ENCODE data around the gene ITPK1.

The ITPK1 gene

GRCh38 chr14:93040982-93041381, 74.7 kb downstream of the ITPK1 start:
- Histone ChIP-seq H3K27ac (ENCODE audit: low read length) (no peak overlapping the region), H3K27me3 (ENCODE audit: low read depth, low read length) (no peaks in the 10 kb centered on the region), H3K36me3 (replicated peaks; ENCODE audit: low read depth, low read length) (no peaks in the 10 kb centered on the region), H3K9ac (ENCODE audit: low read length) (no peak overlapping the region), H3K4me1 (ENCODE audit: low read length) (no peaks in the 10 kb centered on the region), H3K4me2 (ENCODE audit: low read length) (no peak overlapping the region), H3K9me3 (ENCODE audit: insufficient read depth, low read length) (no peaks in the 10 kb centered on the region), H4K20me1 (ENCODE audit: insufficient read depth, low read length) (no peaks in the 10 kb centered on the region), H3K4me3 (ENCODE audit: low read length) (no peak overlapping the region), H2AFZ (ENCODE audit: low read depth, low read length) (no peak overlapping the region), H3K79me2 (ENCODE audit: low read length) (no peaks in the 10 kb centered on the region)
- TF ChIP-seq EZH2phosphoT487 (IDR thresholded peaks at IDR 0.05; ENCODE audit: low read depth) (no peak), CTCF (IDR thresholded peaks at IDR 0.05; ENCODE audit: low read depth, low read length) (no peak)

- no peak overlapping the region for H3K4me2 ChIP-seq (ENCODE audit: low read length)
- H3K9ac ChIP-seq (ENCODE audit: low read length): no peak overlapping the region
- H2AFZ ChIP-seq (ENCODE audit: low read depth, low read length): no peak overlapping the region
- H4K20me1 ChIP-seq (ENCODE audit: insufficient read depth, low read length): no peaks in the 10 kb centered on the region
- H3K36me3 ChIP-seq (replicated peaks; ENCODE audit: low read depth, low read length): no peaks in the 10 kb centered on the region
- TF ChIP-seq CTCF (IDR thresholded peaks at IDR 0.05; ENCODE audit: low read depth, low read length): no peak
- no peak for TF ChIP-seq EZH2phosphoT487 (IDR thresholded peaks at IDR 0.05; ENCODE audit: low read depth)
- no peaks in the 10 kb centered on the region for H3K79me2 ChIP-seq (ENCODE audit: low read length)
- H3K9me3 ChIP-seq (ENCODE audit: insufficient read depth, low read length): no peaks in the 10 kb centered on the region
- H3K27me3 ChIP-seq (ENCODE audit: low read depth, low read length): no peaks in the 10 kb centered on the region
- no peak overlapping the region for H3K4me3 ChIP-seq (ENCODE audit: low read length)
- H3K4me1 ChIP-seq (ENCODE audit: low read length): no peaks in the 10 kb centered on the region
- H3K27ac ChIP-seq (ENCODE audit: low read length): no peak overlapping the region
Observed at GRCh38 chr14:93040443-93040842, 75.3 kb downstream of the ITPK1 start.

DNA sequence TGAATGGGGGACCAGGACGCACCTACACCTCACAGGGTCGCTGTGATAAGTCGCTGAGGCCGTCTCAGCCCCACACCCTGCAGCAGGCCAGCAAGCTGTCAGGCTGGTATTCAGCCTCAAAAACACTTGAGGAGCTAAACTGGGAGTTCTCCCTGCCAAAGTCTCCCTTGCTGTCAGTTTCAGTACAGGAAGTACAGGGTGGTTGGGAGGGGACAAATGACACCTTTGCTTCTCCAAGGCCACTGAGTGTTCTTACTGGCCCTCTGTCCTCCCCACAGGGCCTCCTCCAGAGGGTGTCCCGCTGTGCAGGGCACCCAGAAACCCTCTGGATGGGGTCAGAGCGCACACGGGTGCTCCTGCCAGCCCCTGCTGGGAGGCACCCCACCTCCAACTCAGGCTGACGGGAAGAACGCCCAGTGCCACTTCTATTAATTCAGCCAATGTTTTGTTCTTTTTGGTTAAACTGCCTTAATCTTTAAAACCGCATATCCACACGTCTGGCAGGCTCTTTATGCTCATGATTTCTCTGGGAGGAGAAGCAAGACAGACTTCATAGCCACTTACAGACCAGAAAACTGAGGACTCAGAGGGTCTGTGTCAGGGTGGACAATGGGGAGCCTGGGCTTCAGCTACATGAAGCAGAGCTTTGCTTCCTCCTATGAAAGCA, 75.9 kb downstream of the ITPK1 start:
- H2AFZ ChIP-seq (ENCODE audit: low read depth, low read length): no peak overlapping the region
- H3K36me3 ChIP-seq (replicated peaks; ENCODE audit: low read depth, low read length): no peaks in the 10 kb centered on the region
- H3K4me3 ChIP-seq (ENCODE audit: low read length): no peak overlapping the region
- H3K4me1 ChIP-seq (ENCODE audit: low read length): no peaks in the 10 kb centered on the region
- TF ChIP-seq CTCF (IDR thresholded peaks at IDR 0.05; ENCODE audit: low read depth, low read length) (no peak), EZH2phosphoT487 (IDR thresholded peaks at IDR 0.05; ENCODE audit: low read depth) (no peak)
- no peak overlapping the region for H3K27ac ChIP-seq (ENCODE audit: low read length)
- H3K79me2 ChIP-seq (ENCODE audit: low read length): no peaks in the 10 kb centered on the region
- H4K20me1 ChIP-seq (ENCODE audit: insufficient read depth, low read length): no peaks in the 10 kb centered on the region
- no peaks in the 10 kb centered on the region for H3K9me3 ChIP-seq (ENCODE audit: insufficient read depth, low read length)
- no peak overlapping the region for H3K9ac ChIP-seq (ENCODE audit: low read length)
- no peaks in the 10 kb centered on the region for H3K27me3 ChIP-seq (ENCODE audit: low read depth, low read length)
- H3K4me2 ChIP-seq (ENCODE audit: low read length): no peak overlapping the region

- Histone ChIP-seq H3K9me3 (ENCODE audit: insufficient read depth, low read length) (no peaks in the 10 kb centered on the region), H3K79me2 (ENCODE audit: low read length) (no peaks in the 10 kb centered on the region), H2AFZ (ENCODE audit: low read depth, low read length) (no peak overlapping the region), H3K4me2 (ENCODE audit: low read length) (no peak overlapping the region), H4K20me1 (ENCODE audit: insufficient read depth, low read length) (no peaks in the 10 kb centered on the region), H3K4me3 (ENCODE audit: low read length) (no peak overlapping the region), H3K9ac (ENCODE audit: low read length) (no peak overlapping the region), H3K27me3 (ENCODE audit: low read depth, low read length) (no peaks in the 10 kb centered on the region), H3K4me1 (ENCODE audit: low read length) (peaks cover 10% of the 10 kb centered on the region), H3K36me3 (replicated peaks; ENCODE audit: low read depth, low read length) (no peaks in the 10 kb centered on the region), H3K27ac (ENCODE audit: low read length) (no peak overlapping the region)
- TF ChIP-seq CTCF (IDR thresholded peaks at IDR 0.05; ENCODE audit: low read depth, low read length) (no peak), EZH2phosphoT487 (IDR thresholded peaks at IDR 0.05; ENCODE audit: low read depth) (no peak)
Observed at GRCh38 chr14:93037351-93037750, 78.4 kb downstream of the ITPK1 start.
